Measurements from ENCODE around the gene CEPT1.
A peak's percentile ranks its signal among the peaks of the same experiment; 100 is the strongest.

Gene CEPT1

GRCh38 chr1:111193712-111194480, 53.9 kb downstream of the CEPT1 start:
- DNase-seq: no peak

- DNase-seq: no peak
Measured at GRCh38 chr1:111195002-111195684, 55.1 kb downstream of the CEPT1 start.

- no peak for DNase-seq
Measured at GRCh38 chr1:111196213-111196612, 56.2 kb downstream of the CEPT1 start.

- no peak for DNase-seq
Measured at GRCh38 chr1:111197598-111198284, 57.7 kb downstream of the CEPT1 start.

- DNase-seq: no peak
Measured at GRCh38 chr1:111198836-111199235, 58.8 kb downstream of the CEPT1 start.

- DNase-seq: no peak
Measured at GRCh38 chr1:111199329-111199728, 59.3 kb downstream of the CEPT1 start.

GRCh38 chr1:111199881-111200801, 60.1 kb downstream of the CEPT1 start, which contains the start of gene DENND2D:
DENND2D (minus strand) TSS chr1:111200646; CDS start chr1:111200459, 187 bp downstream.
- DNase-seq: no peak

- DNase-seq: no peak
Measured at GRCh38 chr1:111200802-111201161, 60.8 kb downstream of the CEPT1 start.

- DNase-seq: no peak
Measured at GRCh38 chr1:111201275-111202090, 61.5 kb downstream of the CEPT1 start.

GRCh38 chr1:111202366-111202706, 62.3 kb downstream of the CEPT1 start:
- DNase-seq: no peak

- DNase-seq: no peak
Measured at GRCh38 chr1:111202707-111203623, 62.9 kb downstream of the CEPT1 start.

- no peak for DNase-seq
Measured at GRCh38 chr1:111203681-111204200, 63.7 kb downstream of the CEPT1 start.

- DNase-seq: peak; percentile 35
Measured at GRCh38 chr1:111204201-111204982, 64.4 kb downstream of the CEPT1 start.

GRCh38 chr1:111204983-111205713, 65.1 kb downstream of the CEPT1 start:
- no peak for DNase-seq

- DNase-seq: no peak
Measured at GRCh38 chr1:111205714-111206050, 65.7 kb downstream of the CEPT1 start.

- no peak for DNase-seq
Measured at GRCh38 chr1:111208921-111209320, 68.9 kb downstream of the CEPT1 start.

GRCh38 chr1:111209622-111210021, 69.6 kb downstream of the CEPT1 start:
- no peak for DNase-seq

GRCh38 chr1:111211921-111212320, 71.9 kb downstream of the CEPT1 start:
- DNase-seq: no peak

Data from NCI-H2029 treated with DMSO at 0.1 percent for 48 hours (cell line).